Erythroblast (primary cell): ENCODE data around the gene TTC24.

Source experiments
- GATA1 ChIP-seq: IDR thresholded peaks from 2 replicates; pipeline ENCODE4 v1.6.1; 2011; ENCODE audit warnings: low read depth, mild to moderate bottlenecking, control low read depth, low read length, moderate library complexity
- POLR2A ChIP-seq: IDR thresholded peaks from 2 replicates; pipeline ENCODE4 v1.6.1; 2011; ENCODE audit warnings: mild to moderate bottlenecking, low read length

DNA sequence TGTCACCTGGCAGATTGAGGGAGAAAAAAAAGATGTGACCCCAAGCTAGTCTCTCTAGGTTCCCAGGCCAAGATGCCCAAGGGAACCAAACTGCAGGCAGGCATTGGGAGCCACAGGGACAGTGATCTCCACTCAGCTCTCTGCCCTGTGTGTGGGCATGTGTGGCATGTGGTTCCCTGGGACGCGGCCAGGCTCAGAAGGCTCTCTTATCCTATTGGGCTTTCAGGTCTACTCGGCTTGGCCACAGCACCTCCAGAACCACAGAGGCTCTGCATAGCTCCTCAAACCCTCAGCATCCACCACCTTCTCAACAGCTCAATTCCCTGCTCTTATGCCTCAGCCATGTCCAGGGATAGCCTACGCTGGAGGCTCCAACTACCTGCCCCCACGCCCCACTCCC is 29.2 kb upstream of the TTC24 start:
- TF ChIP-seq POLR2A = no peak
- no peak for TF ChIP-seq GATA1
